Measurements from ENCODE around the gene STK24. TPM values are rescaled to one million over a fixed set of nuclear protein-coding genes. Genes with fewer than 3 reads are reported as not detected.
A peak's percentile ranks its signal among the peaks of the same experiment; 100 is the strongest.

Gene STK24
- total RNA-seq, 4 donors from 2014 or later: 49.8 to 68.9 (median 57.0) TPM

- Histone ChIP-seq H3K4me1 (peaks cover 0 to 81% (median 43%) of the 10 kb centered on the region in 4 donors), H3K36me3 (no peaks in the 10 kb centered on the region)
- no peak for TF ChIP-seq CTCF (IDR thresholded peaks at IDR 0.05)
- TF ChIP-seq EP300 (IDR thresholded peaks at IDR 0.05): no peak
- TF ChIP-seq POLR2A (IDR thresholded peaks at IDR 0.05): no peak
These were observed 84.4 kb downstream of the STK24 start for GRCh38 chr13:98492335-98493041.

GRCh38 chr13:98490866-98491265 lies 86.0 kb downstream of the STK24 start:
- WGBS, 2 donors: 88 to 89% methylated on average over 8 of the region's 8 CpGs
- Histone ChIP-seq H3K9me3 (no peaks in the 10 kb centered on the region), H3K4me3 (no peak overlapping the region), H3K27ac (no peak overlapping the region), H3K27me3 (no peaks in the 10 kb centered on the region), H3K36me3 (no peaks in the 10 kb centered on the region), H3K4me1 (peaks cover 0 to 81% (median 31%) of the 10 kb centered on the region in 4 donors)
- no peak for TF ChIP-seq POLR2A (IDR thresholded peaks at IDR 0.05)
- no peak for TF ChIP-seq CTCF (IDR thresholded peaks at IDR 0.05)
- TF ChIP-seq EP300 (IDR thresholded peaks at IDR 0.05): no peak
- no peak for DNase-seq (ENCODE audit: low spot score in 2 of 2)

More at GRCh38 chr13:98492335-98493041, 84.4 kb downstream of the STK24 start:
- Histone ChIP-seq H3K4me3 (no peak overlapping the region), H3K9me3 (no peaks in the 10 kb centered on the region), H3K27ac (peak overlapping the region in 2 of 4 donors; percentile 24 to 43), H3K27me3 (no peaks in the 10 kb centered on the region)
- DNase-seq (ENCODE audit: low spot score in 2 of 2): no peak
- WGBS, 2 donors: 76 to 78% methylated on average over 6 of the region's 6 CpGs

- TF ChIP-seq POLR2A (IDR thresholded peaks at IDR 0.05): no peak
- Histone ChIP-seq H3K27me3 (no peaks in the 10 kb centered on the region), H3K9me3 (no peaks in the 10 kb centered on the region), H3K4me1 (peaks cover 0 to 81% (median 30%) of the 10 kb centered on the region in 4 donors), H3K4me3 (no peak overlapping the region), H3K36me3 (no peaks in the 10 kb centered on the region), H3K27ac (no peak overlapping the region)
- WGBS, 2 donors: 71 to 73% methylated on average over 9 of the region's 9 CpGs
- no peak for DNase-seq (ENCODE audit: low spot score in 2 of 2)
These were observed 86.6 kb downstream of the STK24 start for GRCh38 chr13:98490195-98490836.

GRCh38 chr13:98489446-98490194 lies 87.3 kb downstream of the STK24 start:
- 89 to 92% methylated on average over 8 of the region's 8 CpGs for WGBS, 2 donors
- Histone ChIP-seq H3K36me3 (no peaks in the 10 kb centered on the region), H3K27me3 (no peaks in the 10 kb centered on the region), H3K4me1 (peaks cover 0 to 81% (median 30%) of the 10 kb centered on the region in 4 donors), H3K4me3 (no peak overlapping the region), H3K27ac (no peak overlapping the region), H3K9me3 (no peaks in the 10 kb centered on the region)
- no peak for TF ChIP-seq POLR2A (IDR thresholded peaks at IDR 0.05)
- TF ChIP-seq EP300 (IDR thresholded peaks at IDR 0.05): no peak
- no peak for TF ChIP-seq CTCF (IDR thresholded peaks at IDR 0.05)
- DNase-seq (ENCODE audit: low spot score in 2 of 2): no peak

- Histone ChIP-seq H3K4me1 (peaks cover 0 to 84% (median 36%) of the 10 kb centered on the region in 4 donors), H3K36me3 (no peaks in the 10 kb centered on the region), H3K27ac (peak overlapping the region in 1 of 4 donors; percentile 29), H3K27me3 (no peaks in the 10 kb centered on the region), H3K4me3 (no peak overlapping the region), H3K9me3 (no peaks in the 10 kb centered on the region)
- no peak for TF ChIP-seq EP300 (IDR thresholded peaks at IDR 0.05)
- TF ChIP-seq POLR2A (IDR thresholded peaks at IDR 0.05): no peak
- no peak for TF ChIP-seq CTCF (IDR thresholded peaks at IDR 0.05)
- 77 to 81% methylated on average over 11 of the region's 11 CpGs for WGBS, 2 donors
- no peak for DNase-seq (ENCODE audit: low spot score in 2 of 2)
These were observed 88.2 kb downstream of the STK24 start for GRCh38 chr13:98488736-98489135.

Measured in tibial nerve (tissue), 4 donors.